H1 (cell line): ENCODE data around the gene R3HDM1. TPM values are rescaled to one million over a fixed set of nuclear protein-coding genes. Genes with fewer than 3 reads are reported as not detected.

Source experiments
- BCL11A ChIP-seq, 2 experiments: IDR thresholded peaks; one replicate each; pipeline ENCODE4 v1.6.1; 2011; ENCODE audit warnings: low read depth in 2 of 2, low read length in 2 of 2, mild to moderate bottlenecking in 2 of 2
- CBX5 ChIP-seq: fragments of 300-800, 300-1000 bp; sonication (generic); IDR thresholded peaks from 2 replicates; pipeline ENCODE4 v1.7.1; 2016; ENCODE audit warnings: antibody characterized with exemption, low read length, low read depth
- CHD7 ChIP-seq: fragments of 300-600 bp; sonication (generic); IDR thresholded peaks from 2 replicates; pipeline ENCODE4 v1.7.1; 2012; ENCODE audit warnings: low read length, moderate library complexity, mild to moderate bottlenecking, inconsistent platforms; ENCODE audit not compliant: insufficient replicate concordance
- GTF2F1 ChIP-seq: IDR thresholded peaks from 2 replicates; pipeline ENCODE4 v1.6.1; 2012; ENCODE audit warnings: low read depth, low read length, improper control_type of control experiment, borderline replicate concordance
- KDM4A ChIP-seq: IDR thresholded peaks from one replicate; pipeline ENCODE4 v1.7.1; 2012; ENCODE audit warnings: low read depth, mild to moderate bottlenecking, moderate library complexity, low read length, inconsistent platforms; ENCODE audit not compliant: severe bottlenecking
- MAFK ChIP-seq: IDR thresholded peaks from 2 replicates; pipeline ENCODE4 v1.6.1; 2012; ENCODE audit warnings: low read depth, mild to moderate bottlenecking, improper control_type of control experiment, low read length
- POLR2AphosphoS5 ChIP-seq: IDR thresholded peaks from 2 replicates; pipeline ENCODE4 v1.6.1; 2011; ENCODE audit warnings: low read depth, low read length
- RXRA ChIP-seq: IDR thresholded peaks from 2 replicates; pipeline ENCODE4 v1.6.1; 2011; ENCODE audit warnings: low read depth, mild to moderate bottlenecking, low read length, moderate library complexity; ENCODE audit not compliant: insufficient read depth
- polyA plus RNA-seq, 7 experiments: library from polyadenylated mRNA; depleted of rRNA in 3 of 7; stranded (reverse) in 5 of 7; unstranded in 2 of 7; fragments of >200 nt in 5 of 7; fragments of 200-250 nt in 2 of 7; gene quantifications; 1 replicate in 5 of 7; 2 replicates in 1 of 7; 4 replicates in 1 of 7; pipeline versions ENCODE4 v1.2.1 to v1.2.3, GENCODE V29; 2011 to 2013; ENCODE audit warnings: missing spikeins in 2 of 7, mixed read lengths in 2 of 7
- total RNA-seq: library from RNA; stranded (reverse); fragmentation: NEBNext Ultra II Directional; extraction: Animal tissue kit (Norgen Biotek cat#: 25700); gene quantifications from 2 replicates; pipeline ENCODE4 v1.2.1, GENCODE V29; 2021
- TF ChIP-seq, protein P1 (sequence below): IDR thresholded peaks from 2 replicates; pipeline ENCODE4 v1.6.1; 2012; ENCODE audit warnings: inconsistent platforms

R3HDM1 gene
- total and polyA plus RNA-seq, 2 of the 8 experiments (the other 6 are each of a cell fraction or from before 2014, with no cell fraction given) = 77.7 to 120 TPM

GRCh38 chr2:135530313-135531230 is 712 bp upstream of the R3HDM1 start, which contains the start of gene ZRANB3 (continued):
- TF ChIP-seq CHD7 = no peak
- TF ChIP-seq MAFK = no peak
- TF ChIP-seq KDM4A = peak; percentile 21
- TF ChIP-seq, protein P1, sequence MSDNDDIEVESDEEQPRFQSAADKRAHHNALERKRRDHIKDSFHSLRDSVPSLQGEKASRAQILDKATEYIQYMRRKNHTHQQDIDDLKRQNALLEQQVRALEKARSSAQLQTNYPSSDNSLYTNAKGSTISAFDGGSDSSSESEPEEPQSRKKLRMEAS = peak; percentile 80
- peak; percentile 87 for TF ChIP-seq POLR2AphosphoS5
- no peak for TF ChIP-seq RXRA
- TF ChIP-seq BCL11A (IDR thresholded peaks at IDR 0.05; ENCODE audit: low read depth in 2 of 2, low read length in 2 of 2) = no peak
- TF ChIP-seq GTF2F1 = no peak; the same call in 1 of the 2 replicates
- TF ChIP-seq CBX5 = no peak
